ENCODE measurements around the gene CRHBP. TPM values are rescaled to one million over a fixed set of nuclear protein-coding genes. Genes with fewer than 3 reads are reported as not detected.

Gene CRHBP
- total and polyA plus RNA-seq, 2 experiments from 2014 or later: not detected

DNA sequence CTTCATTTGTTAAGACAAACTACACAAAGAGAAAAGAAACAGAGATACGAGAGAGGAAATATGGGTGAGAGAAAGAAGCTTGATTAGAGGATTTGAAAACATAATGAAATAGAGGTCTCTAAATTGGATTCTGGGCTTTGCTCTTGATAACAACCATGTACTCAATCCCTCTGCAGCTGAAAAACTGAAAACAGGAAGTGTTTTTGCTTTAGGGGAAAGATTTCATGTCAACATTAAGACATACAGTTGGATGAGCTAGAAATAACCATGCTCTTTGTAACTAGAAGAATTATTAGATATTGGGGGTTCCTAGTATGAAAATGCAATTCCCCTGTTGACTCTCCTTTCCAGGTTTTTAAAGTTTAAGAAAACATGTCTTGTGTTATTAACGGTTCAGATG lies 21.9 kb downstream of the CRHBP start:
- TF ChIP-seq, protein P1, sequence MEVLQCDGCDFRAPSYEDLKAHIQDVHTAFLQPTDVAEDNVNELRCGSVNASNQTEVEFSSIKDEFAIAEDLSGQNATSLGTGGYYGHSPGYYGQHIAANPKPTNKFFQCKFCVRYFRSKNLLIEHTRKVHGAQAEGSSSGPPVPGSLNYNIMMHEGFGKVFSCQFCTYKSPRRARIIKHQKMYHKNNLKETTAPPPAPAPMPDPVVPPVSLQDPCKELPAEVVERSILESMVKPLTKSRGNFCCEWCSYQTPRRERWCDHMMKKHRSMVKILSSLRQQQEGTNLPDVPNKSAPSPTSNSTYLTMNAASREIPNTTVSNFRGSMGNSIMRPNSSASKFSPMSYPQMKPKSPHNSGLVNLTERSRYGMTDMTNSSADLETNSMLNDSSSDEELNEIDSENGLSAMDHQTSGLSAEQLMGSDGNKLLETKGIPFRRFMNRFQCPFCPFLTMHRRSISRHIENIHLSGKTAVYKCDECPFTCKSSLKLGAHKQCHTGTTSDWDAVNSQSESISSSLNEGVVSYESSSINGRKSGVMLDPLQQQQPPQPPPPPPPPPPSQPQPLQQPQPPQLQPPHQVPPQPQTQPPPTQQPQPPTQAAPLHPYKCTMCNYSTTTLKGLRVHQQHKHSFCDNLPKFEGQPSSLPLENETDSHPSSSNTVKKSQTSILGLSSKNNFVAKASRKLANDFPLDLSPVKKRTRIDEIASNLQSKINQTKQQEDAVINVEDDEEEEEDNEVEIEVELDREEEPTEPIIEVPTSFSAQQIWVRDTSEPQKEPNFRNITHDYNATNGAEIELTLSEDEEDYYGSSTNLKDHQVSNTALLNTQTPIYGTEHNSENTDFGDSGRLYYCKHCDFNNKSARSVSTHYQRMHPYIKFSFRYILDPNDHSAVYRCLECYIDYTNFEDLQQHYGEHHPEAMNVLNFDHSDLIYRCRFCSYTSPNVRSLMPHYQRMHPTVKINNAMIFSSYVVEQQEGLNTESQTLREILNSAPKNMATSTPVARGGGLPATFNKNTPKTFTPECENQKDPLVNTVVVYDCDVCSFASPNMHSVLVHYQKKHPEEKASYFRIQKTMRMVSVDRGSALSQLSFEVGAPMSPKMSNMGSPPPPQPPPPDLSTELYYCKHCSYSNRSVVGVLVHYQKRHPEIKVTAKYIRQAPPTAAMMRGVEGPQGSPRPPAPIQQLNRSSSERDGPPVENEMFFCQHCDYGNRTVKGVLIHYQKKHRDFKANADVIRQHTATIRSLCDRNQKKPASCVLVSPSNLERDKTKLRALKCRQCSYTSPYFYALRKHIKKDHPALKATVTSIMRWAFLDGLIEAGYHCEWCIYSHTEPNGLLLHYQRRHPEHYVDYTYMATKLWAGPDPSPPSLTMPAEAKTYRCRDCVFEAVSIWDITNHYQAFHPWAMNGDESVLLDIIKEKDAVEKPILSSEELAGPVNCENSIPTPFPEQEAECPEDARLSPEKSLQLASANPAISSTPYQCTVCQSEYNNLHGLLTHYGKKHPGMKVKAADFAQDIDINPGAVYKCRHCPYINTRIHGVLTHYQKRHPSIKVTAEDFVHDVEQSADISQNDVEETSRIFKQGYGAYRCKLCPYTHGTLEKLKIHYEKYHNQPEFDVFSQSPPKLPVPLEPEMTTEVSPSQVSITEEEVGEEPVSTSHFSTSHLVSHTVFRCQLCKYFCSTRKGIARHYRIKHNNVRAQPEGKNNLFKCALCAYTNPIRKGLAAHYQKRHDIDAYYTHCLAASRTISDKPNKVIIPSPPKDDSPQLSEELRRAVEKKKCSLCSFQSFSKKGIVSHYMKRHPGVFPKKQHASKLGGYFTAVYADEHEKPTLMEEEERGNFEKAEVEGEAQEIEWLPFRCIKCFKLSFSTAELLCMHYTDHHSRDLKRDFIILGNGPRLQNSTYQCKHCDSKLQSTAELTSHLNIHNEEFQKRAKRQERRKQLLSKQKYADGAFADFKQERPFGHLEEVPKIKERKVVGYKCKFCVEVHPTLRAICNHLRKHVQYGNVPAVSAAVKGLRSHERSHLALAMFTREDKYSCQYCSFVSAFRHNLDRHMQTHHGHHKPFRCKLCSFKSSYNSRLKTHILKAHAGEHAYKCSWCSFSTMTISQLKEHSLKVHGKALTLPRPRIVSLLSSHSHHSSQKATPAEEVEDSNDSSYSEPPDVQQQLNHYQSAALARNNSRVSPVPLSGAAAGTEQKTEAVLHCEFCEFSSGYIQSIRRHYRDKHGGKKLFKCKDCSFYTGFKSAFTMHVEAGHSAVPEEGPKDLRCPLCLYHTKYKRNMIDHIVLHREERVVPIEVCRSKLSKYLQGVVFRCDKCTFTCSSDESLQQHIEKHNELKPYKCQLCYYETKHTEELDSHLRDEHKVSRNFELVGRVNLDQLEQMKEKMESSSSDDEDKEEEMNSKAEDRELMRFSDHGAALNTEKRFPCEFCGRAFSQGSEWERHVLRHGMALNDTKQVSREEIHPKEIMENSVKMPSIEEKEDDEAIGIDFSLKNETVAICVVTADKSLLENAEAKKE (CRISPR knock-in tag; IDR thresholded peaks at IDR 0.05): no peak
- TF ChIP-seq STAT1 (IDR thresholded peaks at IDR 0.05; ENCODE audit: unreplicated experiment) (no peak), POLR2AphosphoS5 (IDR thresholded peaks at IDR 0.05; ENCODE audit: low read depth) (no peak), CTCF (conservative IDR thresholded peaks at IDR 0.05; ENCODE audit: low read depth in 2 of 2) (no peak), ZNF331 (CRISPR knock-in tag; IDR thresholded peaks at IDR 0.05; ENCODE audit: low read depth) (no peak), EZH2 (IDR thresholded peaks at IDR 0.05; ENCODE audit: low read depth, unreplicated experiment) (no peak), ZNF114 (CRISPR knock-in tag; IDR thresholded peaks at IDR 0.05) (no peak), ETS1 (IDR thresholded peaks at IDR 0.05) (no peak), EZH2phosphoT487 (IDR thresholded peaks at IDR 0.05; ENCODE audit: unreplicated experiment) (no peak), JUNB (IDR thresholded peaks at IDR 0.05; ENCODE audit: unreplicated experiment) (no peak), CREB1 (CRISPR knock-in tag; IDR thresholded peaks at IDR 0.05; ENCODE audit: low read depth) (no peak), NANOG (IDR thresholded peaks at IDR 0.05; ENCODE audit: borderline replicate concordance) (no peak), REST (IDR thresholded peaks at IDR 0.05; ENCODE audit: unreplicated experiment) (no peak)
- Histone ChIP-seq H3F3A (replicated peaks; ENCODE audit: low read depth) (no peaks in the 10 kb centered on the region), H3K79me2 (replicated peaks; ENCODE audit: insufficient read depth) (no peaks in the 10 kb centered on the region), H3K4me1 (ENCODE audit: insufficient read depth) (no peaks in the 10 kb centered on the region), H3K9me2 (ENCODE audit: insufficient read depth) (no peaks in the 10 kb centered on the region), H3K27me3 (ENCODE audit: insufficient read depth) (no peaks in the 10 kb centered on the region), H3K4me3 (no peak overlapping the region), H3K4me2 (no peak overlapping the region), H2AFZ (no peak overlapping the region), H3K27ac (ENCODE audit: low read depth) (no peak overlapping the region), H4K20me1 (replicated peaks; ENCODE audit: insufficient read depth) (no peaks in the 10 kb centered on the region; the same call in 1 of the 2 replicates), H3K36me3 (ENCODE audit: insufficient read depth) (no peaks in the 10 kb centered on the region)
- Mint-ChIP-seq H3K27ac (no peak overlapping the region), H3K9me3 (no peaks in the 10 kb centered on the region), H3K4me3 (no peak overlapping the region), H3K27me3 (ENCODE audit: insufficient read depth, low read depth, poor library complexity) (no peaks in the 10 kb centered on the region), H3K36me3 (ENCODE audit: low read depth) (no peaks in the 10 kb centered on the region), H3K4me1 (no peaks in the 10 kb centered on the region)
- DNase-seq (ENCODE audit: low spot score): no peak
- no peak for ATAC-seq
